HepG2 (cell line): ENCODE measurements around the gene TERC. TPM values are rescaled to one million over a fixed set of nuclear protein-coding genes. Genes with fewer than 3 reads are reported as not detected.

Experiments
- FLYWCH1 ChIP-seq: sonication (generic); formaldehyde crosslinking; IDR thresholded peaks from 2 replicates; pipeline ENCODE4 v1.8.1; 2023; ENCODE audit warnings: mild to moderate bottlenecking, missing genetic modification reagents
- FOXA1 ChIP-seq, 2 experiments: fragments of 450-650 bp in 1 of 2; sonication (generic) in 1 of 2; formaldehyde crosslinking in 1 of 2; IDR thresholded peaks; 2 replicates each; pipeline versions ENCODE4 v1.4.0 to v1.6.1; 2016 to 2020; ENCODE audit warnings: missing genetic modification reagents in 1 of 2
- KDM4B ChIP-seq: sonication (generic); formaldehyde crosslinking; IDR thresholded peaks from 2 replicates; pipeline ENCODE4 v1.4.0; 2020; ENCODE audit warnings: missing genetic modification reagents
- MED13 ChIP-seq: sonication (generic); formaldehyde crosslinking; IDR thresholded peaks from 2 replicates; pipeline ENCODE4 v1.5.0; 2020; ENCODE audit warnings: missing genetic modification reagents
- MEIS1 ChIP-seq: sonication (generic); formaldehyde crosslinking; IDR thresholded peaks from 2 replicates; pipeline ENCODE4 v1.9.0; 2021; ENCODE audit warnings: mild to moderate bottlenecking, missing genetic modification reagents, moderate library complexity, borderline replicate concordance
- NR2C2 ChIP-seq: sonication (generic); formaldehyde crosslinking; IDR thresholded peaks from 2 replicates; pipeline ENCODE4 v1.4.0; 2020; ENCODE audit warnings: missing genetic modification reagents, mild to moderate bottlenecking, moderate library complexity, borderline replicate concordance
- SYNCRIP ChIP-seq: fragments of 200-400 bp; formaldehyde crosslinking; IDR thresholded peaks from 2 replicates; pipeline ENCODE4 v1.6.1; 2018; ENCODE audit warnings: mild to moderate bottlenecking, low read depth, low read length; ENCODE audit not compliant: insufficient read depth
- TBX3 ChIP-seq: fragments of 450-650 bp; IDR thresholded peaks from 2 replicates; pipeline ENCODE4 v1.6.1; 2017; ENCODE audit warnings: antibody characterized with exemption, mild to moderate bottlenecking, inconsistent platforms, borderline replicate concordance
- ZNF761 ChIP-seq: sonication (generic); formaldehyde crosslinking; conservative IDR thresholded peaks from 2 replicates; pipeline ENCODE4 v1.4.0; 2020; ENCODE audit warnings: mild to moderate bottlenecking, missing genetic modification reagents
- polyA plus RNA-seq, 8 experiments: library from polyadenylated mRNA; depleted of rRNA in 3 of 8; stranded (reverse) in 7 of 8; unstranded in 1 of 8; fragments of >200 nt; fragmentation: Illumina TruSeq in 4 of 8; extraction: Trizol in 4 of 8; gene quantifications; 2 replicates each; pipeline versions ENCODE4 v1.2.1 to v1.2.3, GENCODE V29; 2011 to 2016; ENCODE audit warnings: low read depth in 4 of 8, missing spikeins in 1 of 8, mixed read lengths in 1 of 8; ENCODE audit not compliant: insufficient read depth in 1 of 8
- total RNA-seq, 5 experiments: library from RNA; depleted of rRNA; stranded (reverse); fragments of >200 nt; fragmentation: Illumina TruSeq; extraction: Trizol; gene quantifications; 2 replicates each; pipeline ENCODE4 v1.2.3, GENCODE V29; 2016; ENCODE audit warnings: low read depth in 1 of 5
- TF ChIP-seq, protein P1 (sequence below): sonication (generic); formaldehyde crosslinking; IDR thresholded peaks from 2 replicates; pipeline ENCODE4 v1.5.0; 2020; ENCODE audit warnings: mild to moderate bottlenecking, missing genetic modification reagents
- TF ChIP-seq, protein P2 (sequence below): sonication (generic); formaldehyde crosslinking; IDR thresholded peaks from 2 replicates; pipeline ENCODE4 v1.5.0; 2020; ENCODE audit warnings: missing genetic modification reagents
- TF ChIP-seq, protein P3 (sequence below): sonication (generic); formaldehyde crosslinking; IDR thresholded peaks from 2 replicates; pipeline ENCODE4 v1.5.1; 2020; ENCODE audit warnings: mild to moderate bottlenecking, missing genetic modification reagents, moderate library complexity
- TF ChIP-seq, protein P4 (sequence below): IDR thresholded peaks from 2 replicates; pipeline ENCODE4 v1.6.1; 2016; ENCODE audit warnings: low read depth, control low read depth

TERC gene
- total and polyA plus RNA-seq, 2 of the 13 experiments (the other 11 are each of a cell fraction or from before 2014, with no cell fraction given) = 1.3 to 74.6 TPM

DNA sequence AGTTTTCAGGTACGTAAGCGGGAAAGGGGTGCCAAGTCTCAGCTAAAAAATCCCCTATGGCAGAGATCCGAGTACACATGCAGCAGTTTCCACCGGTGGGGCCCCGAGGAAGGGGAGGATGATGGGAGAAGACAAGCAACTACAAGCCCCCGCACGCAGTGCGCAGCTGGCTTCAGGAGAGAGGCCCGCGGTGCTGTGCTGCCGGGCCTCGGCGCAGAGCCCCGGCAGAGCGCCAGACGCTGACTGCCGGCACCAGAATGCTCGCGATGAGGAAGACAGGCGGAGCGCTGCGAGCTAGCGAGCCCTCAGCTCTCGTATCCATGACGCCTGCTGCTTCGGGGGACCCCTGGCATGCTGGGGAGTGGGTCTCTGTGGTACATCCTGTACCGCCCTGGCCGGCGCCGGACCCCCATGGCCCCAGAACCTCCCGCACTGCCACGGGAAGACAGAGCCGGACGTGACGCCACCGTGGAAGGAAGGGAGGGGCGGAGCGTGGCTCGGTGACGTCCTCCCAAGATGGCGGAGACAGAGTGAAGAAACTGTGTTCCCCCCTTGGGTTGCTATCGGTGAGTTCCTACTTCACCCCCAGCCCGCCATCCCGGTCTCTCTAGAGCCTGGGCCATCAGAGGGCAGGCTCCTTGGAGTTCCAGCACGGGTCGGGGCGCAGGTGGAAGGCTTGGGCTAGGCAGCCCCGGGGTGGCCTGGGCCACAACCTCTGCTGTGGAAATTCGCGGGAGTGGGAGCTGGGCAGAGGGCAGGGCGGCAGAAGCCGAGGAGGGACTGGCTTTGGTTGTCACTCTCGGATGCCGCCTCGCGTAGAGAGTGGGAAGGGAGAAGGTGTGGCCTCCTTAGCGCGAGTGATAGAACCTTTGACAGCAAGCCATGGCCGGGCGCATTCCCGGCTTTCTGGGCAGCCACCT lies 8.3 kb upstream of the TERC start, which contains the start of gene MYNN (continued):
- TF ChIP-seq, protein P1, sequence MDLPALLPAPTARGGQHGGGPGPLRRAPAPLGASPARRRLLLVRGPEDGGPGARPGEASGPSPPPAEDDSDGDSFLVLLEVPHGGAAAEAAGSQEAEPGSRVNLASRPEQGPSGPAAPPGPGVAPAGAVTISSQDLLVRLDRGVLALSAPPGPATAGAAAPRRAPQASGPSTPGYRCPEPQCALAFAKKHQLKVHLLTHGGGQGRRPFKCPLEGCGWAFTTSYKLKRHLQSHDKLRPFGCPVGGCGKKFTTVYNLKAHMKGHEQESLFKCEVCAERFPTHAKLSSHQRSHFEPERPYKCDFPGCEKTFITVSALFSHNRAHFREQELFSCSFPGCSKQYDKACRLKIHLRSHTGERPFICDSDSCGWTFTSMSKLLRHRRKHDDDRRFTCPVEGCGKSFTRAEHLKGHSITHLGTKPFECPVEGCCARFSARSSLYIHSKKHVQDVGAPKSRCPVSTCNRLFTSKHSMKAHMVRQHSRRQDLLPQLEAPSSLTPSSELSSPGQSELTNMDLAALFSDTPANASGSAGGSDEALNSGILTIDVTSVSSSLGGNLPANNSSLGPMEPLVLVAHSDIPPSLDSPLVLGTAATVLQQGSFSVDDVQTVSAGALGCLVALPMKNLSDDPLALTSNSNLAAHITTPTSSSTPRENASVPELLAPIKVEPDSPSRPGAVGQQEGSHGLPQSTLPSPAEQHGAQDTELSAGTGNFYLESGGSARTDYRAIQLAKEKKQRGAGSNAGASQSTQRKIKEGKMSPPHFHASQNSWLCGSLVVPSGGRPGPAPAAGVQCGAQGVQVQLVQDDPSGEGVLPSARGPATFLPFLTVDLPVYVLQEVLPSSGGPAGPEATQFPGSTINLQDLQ (CRISPR knock-in tag) = no peak
- peak; percentile 65; the same call in 1 of the 2 replicates for TF ChIP-seq ZNF761 (CRISPR knock-in tag)
- no peak for TF ChIP-seq FOXA1 (IDR thresholded peaks at IDR 0.05)
- TF ChIP-seq FOXA1 (CRISPR knock-in tag; IDR thresholded peaks at IDR 0.05) = 0 out of 2 replicates have a peak, but pooled peaks have one; percentile 7
- TF ChIP-seq SYNCRIP = no peak
- no peak; the same call in 1 of the 2 replicates for TF ChIP-seq MEIS1 (CRISPR knock-in tag)
- no peak; the same call in 1 of the 2 replicates for TF ChIP-seq KDM4B (CRISPR knock-in tag)
- TF ChIP-seq, protein P2, sequence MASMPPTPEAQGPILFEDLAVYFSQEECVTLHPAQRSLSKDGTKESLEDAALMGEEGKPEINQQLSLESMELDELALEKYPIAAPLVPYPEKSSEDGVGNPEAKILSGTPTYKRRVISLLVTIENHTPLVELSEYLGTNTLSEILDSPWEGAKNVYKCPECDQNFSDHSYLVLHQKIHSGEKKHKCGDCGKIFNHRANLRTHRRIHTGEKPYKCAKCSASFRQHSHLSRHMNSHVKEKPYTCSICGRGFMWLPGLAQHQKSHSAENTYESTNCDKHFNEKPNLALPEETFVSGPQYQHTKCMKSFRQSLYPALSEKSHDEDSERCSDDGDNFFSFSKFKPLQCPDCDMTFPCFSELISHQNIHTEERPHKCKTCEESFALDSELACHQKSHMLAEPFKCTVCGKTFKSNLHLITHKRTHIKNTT (CRISPR knock-in tag) = no peak
- TF ChIP-seq NR2C2 (CRISPR knock-in tag) = peak; percentile 35; the same call in 1 of the 2 replicates
- TF ChIP-seq MED13 (CRISPR knock-in tag) = 0 out of 2 replicates have a peak, but pooled peaks have one; percentile 62
- TF ChIP-seq, protein P3, sequence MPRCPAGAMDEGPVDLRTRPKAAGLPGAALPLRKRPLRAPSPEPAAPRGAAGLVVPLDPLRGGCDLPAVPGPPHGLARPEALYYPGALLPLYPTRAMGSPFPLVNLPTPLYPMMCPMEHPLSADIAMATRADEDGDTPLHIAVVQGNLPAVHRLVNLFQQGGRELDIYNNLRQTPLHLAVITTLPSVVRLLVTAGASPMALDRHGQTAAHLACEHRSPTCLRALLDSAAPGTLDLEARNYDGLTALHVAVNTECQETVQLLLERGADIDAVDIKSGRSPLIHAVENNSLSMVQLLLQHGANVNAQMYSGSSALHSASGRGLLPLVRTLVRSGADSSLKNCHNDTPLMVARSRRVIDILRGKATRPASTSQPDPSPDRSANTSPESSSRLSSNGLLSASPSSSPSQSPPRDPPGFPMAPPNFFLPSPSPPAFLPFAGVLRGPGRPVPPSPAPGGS = peak; percentile 73
- TF ChIP-seq FLYWCH1 (CRISPR knock-in tag) = no peak
- TF ChIP-seq TBX3 = no peak
- TF ChIP-seq, protein P4, sequence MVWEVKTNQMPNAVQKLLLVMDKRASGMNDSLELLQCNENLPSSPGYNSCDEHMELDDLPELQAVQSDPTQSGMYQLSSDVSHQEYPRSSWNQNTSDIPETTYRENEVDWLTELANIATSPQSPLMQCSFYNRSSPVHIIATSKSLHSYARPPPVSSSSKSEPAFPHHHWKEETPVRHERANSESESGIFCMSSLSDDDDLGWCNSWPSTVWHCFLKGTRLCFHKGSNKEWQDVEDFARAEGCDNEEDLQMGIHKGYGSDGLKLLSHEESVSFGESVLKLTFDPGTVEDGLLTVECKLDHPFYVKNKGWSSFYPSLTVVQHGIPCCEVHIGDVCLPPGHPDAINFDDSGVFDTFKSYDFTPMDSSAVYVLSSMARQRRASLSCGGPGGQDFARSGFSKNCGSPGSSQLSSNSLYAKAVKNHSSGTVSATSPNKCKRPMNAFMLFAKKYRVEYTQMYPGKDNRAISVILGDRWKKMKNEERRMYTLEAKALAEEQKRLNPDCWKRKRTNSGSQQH (CRISPR knock-in tag) = no peak; the same call in 1 of the 2 replicates
